WI38 (cell line): ENCODE results near the gene MMP25.

ENCODE experiments used
- H3K4me3 ChIP-seq: 2 replicates; pipeline ENCODE4 v1.5.1; 2011; ENCODE audit warnings: low read depth, mild to moderate bottlenecking, control low read depth, low read length
- CTCF ChIP-seq: IDR thresholded peaks from 2 replicates; pipeline ENCODE4 v1.5.1; 2012; ENCODE audit warnings: low read depth, mild to moderate bottlenecking, control low read depth, low read length

The MMP25 gene

DNA sequence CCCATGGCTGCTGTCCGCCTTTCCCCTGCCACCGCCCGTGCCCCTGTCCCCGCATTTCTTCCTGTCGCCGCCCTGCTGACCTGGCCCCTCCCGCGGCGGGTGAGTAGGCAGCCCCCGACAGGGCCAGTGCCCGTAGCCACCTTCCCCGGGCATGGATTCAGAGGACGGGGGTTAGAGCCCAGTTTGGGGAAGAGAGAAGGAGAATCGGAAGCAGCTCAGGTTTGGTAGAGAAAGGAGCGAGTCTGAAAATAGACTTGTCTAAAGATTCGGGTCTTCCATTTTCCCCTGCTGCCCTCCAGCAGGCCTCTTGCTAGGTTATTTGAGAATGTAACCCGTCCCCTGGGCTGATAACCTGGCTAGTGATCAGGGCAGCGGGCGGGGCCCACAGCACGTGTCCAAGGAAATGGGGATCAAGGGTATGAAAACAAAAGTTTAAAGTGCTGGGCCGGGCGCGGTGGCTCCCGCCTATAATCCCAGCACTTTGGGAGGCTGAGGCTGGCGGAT is 41.5 kb upstream of the MMP25 start:
- H3K4me3 ChIP-seq: no peak overlapping the region

GRCh38 chr16:3007059-3007956 is 39.1 kb upstream of the MMP25 start:
- no peak overlapping the region for H3K4me3 ChIP-seq
- no peak for TF ChIP-seq CTCF

More for the DNA sequence above, 41.5 kb upstream of the MMP25 start:
- TF ChIP-seq CTCF: no peak

GRCh38 chr16:3007957-3008689 is 38.2 kb upstream of the MMP25 start:
- H3K4me3 ChIP-seq: no peak overlapping the region
- TF ChIP-seq CTCF: no peak

- TF ChIP-seq CTCF: no peak
- H3K4me3 ChIP-seq: no peak overlapping the region
Measured at GRCh38 chr16:3008690-3009037, 37.7 kb upstream of the MMP25 start.

DNA sequence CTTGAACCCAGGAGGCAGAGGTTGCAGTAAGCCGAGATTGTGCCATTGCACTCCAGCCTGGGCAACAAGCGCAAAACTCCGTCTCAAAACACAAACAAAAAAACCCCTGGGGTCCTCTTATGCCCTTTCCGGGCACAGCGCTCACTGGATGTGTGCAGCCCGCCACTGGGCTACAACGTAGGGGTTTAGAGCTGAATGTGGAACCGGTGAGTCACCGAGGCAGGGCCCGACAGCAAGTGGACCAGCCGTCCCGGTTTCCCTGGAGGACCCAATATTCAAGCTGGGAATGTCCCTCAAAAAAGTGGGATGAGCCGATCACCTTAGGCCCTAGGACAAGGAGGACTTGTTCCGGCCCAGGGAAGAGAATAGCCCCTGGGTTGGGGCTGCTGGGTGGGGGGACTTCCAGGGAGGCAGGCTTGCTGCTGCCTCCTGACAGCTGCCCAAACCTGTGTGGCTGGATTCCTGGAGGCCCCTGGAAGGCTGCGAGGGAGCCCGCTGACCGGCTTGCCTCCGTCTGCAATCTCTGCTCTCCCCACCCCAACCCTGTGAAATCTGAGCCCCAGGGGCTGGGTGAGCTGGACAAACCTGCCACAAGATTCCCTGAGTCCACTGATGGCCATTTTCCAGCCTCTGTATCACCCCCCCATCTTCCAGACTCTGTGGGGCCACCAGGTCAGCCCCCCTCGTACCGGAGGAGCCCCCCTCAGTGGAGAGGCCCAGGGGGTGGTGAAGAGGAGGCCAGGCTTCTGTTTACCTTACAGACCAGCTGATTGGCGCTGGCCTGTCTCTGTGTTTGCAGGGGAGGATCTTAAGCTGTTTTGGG is 36.6 kb upstream of the MMP25 start:
- no peak overlapping the region for H3K4me3 ChIP-seq
- TF ChIP-seq CTCF: no peak

- H3K4me3 ChIP-seq: no peak overlapping the region
Measured at GRCh38 chr16:3010510-3010909, 35.9 kb upstream of the MMP25 start.

More at GRCh38 chr16:3010510-3010909, 35.9 kb upstream of the MMP25 start:
- TF ChIP-seq CTCF: no peak
